Peyer's patch (tissue), 4 donors: ENCODE measurements around the gene CCDC3.

Experiments
- POLR2A ChIP-seq, 2 donors: fragments of 450-650 bp; IDR thresholded peaks; one replicate each; pipeline ENCODE4 v1.5.1; 2017; ENCODE audit warnings: antibody characterized with exemption in 2 of 2, mild to moderate bottlenecking in 2 of 2, moderate library complexity in 2 of 2
- TF ChIP-seq, protein P1 (sequence below), 6 experiments: fragments of 450-650 bp in 4 of 6; fragments of 200-600 bp in 2 of 6; sonication (generic) in 1 of 6; IDR thresholded peaks; one replicate each; pipeline ENCODE4 v1.5.1; 2017 to 2019; ENCODE audit warnings: antibody characterized with exemption in 6 of 6, mild to moderate bottlenecking in 3 of 6, moderate library complexity in 1 of 6

DNA sequence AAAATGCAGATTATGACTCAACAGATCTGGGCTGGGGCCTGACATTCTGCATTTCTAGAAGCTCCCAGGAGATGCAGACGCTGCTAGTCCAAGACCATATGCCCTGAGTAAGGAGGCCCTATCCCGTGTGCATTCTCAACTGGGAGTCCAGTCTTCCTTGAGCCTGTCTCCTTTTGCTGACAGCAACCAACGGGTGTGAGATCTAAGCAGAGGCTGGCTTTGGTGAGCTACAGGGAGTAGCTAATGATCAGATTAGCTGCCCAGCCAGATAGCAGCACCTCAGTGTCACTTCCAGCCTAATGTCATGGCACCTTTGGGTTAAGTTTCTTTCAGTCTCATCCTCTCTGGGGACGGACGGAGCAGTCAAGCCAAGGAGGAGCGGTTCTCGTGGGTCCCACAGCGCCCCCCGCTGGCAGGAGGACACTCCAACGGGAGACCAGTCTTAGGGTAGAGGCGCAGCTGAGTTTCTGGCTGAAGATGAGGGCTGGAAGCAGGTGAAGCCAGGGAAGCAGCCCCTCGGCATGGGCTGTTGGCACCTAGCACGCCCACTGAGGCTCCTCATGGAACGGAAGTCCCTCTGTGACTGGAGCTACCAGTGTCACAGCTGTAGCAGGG is 154.0 kb downstream of the CCDC3 start:
- TF ChIP-seq, protein P1, sequence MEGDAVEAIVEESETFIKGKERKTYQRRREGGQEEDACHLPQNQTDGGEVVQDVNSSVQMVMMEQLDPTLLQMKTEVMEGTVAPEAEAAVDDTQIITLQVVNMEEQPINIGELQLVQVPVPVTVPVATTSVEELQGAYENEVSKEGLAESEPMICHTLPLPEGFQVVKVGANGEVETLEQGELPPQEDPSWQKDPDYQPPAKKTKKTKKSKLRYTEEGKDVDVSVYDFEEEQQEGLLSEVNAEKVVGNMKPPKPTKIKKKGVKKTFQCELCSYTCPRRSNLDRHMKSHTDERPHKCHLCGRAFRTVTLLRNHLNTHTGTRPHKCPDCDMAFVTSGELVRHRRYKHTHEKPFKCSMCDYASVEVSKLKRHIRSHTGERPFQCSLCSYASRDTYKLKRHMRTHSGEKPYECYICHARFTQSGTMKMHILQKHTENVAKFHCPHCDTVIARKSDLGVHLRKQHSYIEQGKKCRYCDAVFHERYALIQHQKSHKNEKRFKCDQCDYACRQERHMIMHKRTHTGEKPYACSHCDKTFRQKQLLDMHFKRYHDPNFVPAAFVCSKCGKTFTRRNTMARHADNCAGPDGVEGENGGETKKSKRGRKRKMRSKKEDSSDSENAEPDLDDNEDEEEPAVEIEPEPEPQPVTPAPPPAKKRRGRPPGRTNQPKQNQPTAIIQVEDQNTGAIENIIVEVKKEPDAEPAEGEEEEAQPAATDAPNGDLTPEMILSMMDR (IDR thresholded peaks at IDR 0.05) = no peak
- no peak for TF ChIP-seq POLR2A (IDR thresholded peaks at IDR 0.05)
